GM21447 (cell line): Measurements from ENCODE around the gene NR6A1.
"Not testable (repeated sequence)": the region's sequence is repeated elsewhere in the genome, so short reads cannot be mapped to it uniquely, and the experiment has no call there.

Experiments used
- ATAC-seq: cut with Tn5 transposase; IDR thresholded peaks from one replicate; pipeline ENCODE4 v1.9.1; 2021; ENCODE audit not compliant: unreplicated experiment

The NR6A1 gene

GRCh38 chr9:124778575-124779367, 7.7 kb upstream of the NR6A1 start:
- no peak for ATAC-seq

GRCh38 chr9:124776954-124777648, 6.0 kb upstream of the NR6A1 start, which contains the start of gene OLFML2A:
OLFML2A (plus strand) TSS chr9:124777133; CDS start chr9:124777271, 138 bp downstream.
- ATAC-seq = no peak

- no peak for ATAC-seq
Observed at GRCh38 chr9:124776618-124776953, 5.5 kb upstream of the NR6A1 start.

GRCh38 chr9:124774129-124774978, 3.2 kb upstream of the NR6A1 start:
- no peak for ATAC-seq

GRCh38 chr9:124773473-124774128, 2.5 kb upstream of the NR6A1 start:
- no peak for ATAC-seq

- ATAC-seq = not testable (repeated sequence)
Observed at GRCh38 chr9:124772877-124773276, 1.8 kb upstream of the NR6A1 start.

- ATAC-seq = no peak
Observed at GRCh38 chr9:124771867-124772679, 962 bp upstream of the NR6A1 start.

GRCh38 chr9:124770359-124771020, 621 bp downstream of the NR6A1 start:
- no peak for ATAC-seq

- ATAC-seq = no peak
Observed at GRCh38 chr9:124769549-124770358, 1.4 kb downstream of the NR6A1 start.

GRCh38 chr9:124768750-124769548, 2.2 kb downstream of the NR6A1 start:
- no peak for ATAC-seq

GRCh38 chr9:124768334-124768733, 2.8 kb downstream of the NR6A1 start:
- no peak for ATAC-seq

GRCh38 chr9:124767821-124768220, 3.3 kb downstream of the NR6A1 start:
- ATAC-seq = no peak

GRCh38 chr9:124766815-124767554, 4.1 kb downstream of the NR6A1 start:
- ATAC-seq = no peak

- no peak for ATAC-seq
Observed at GRCh38 chr9:124766326-124766725, 4.8 kb downstream of the NR6A1 start.

GRCh38 chr9:124765439-124765835, 5.7 kb downstream of the NR6A1 start:
- no peak for ATAC-seq

- peak; percentile 70 for ATAC-seq
Observed at GRCh38 chr9:124764774-124765438, 6.2 kb downstream of the NR6A1 start.

- ATAC-seq = no peak
Observed at GRCh38 chr9:124762633-124763032, 8.5 kb downstream of the NR6A1 start.
